NT2/D1 (cell line): ENCODE measurements around the gene ABCB8.

Experiments used
- SUZ12 ChIP-seq: IDR thresholded peaks from 2 replicates; pipeline ENCODE4 v1.6.1; 2011; ENCODE audit not compliant: insufficient read length, insufficient read depth; ENCODE audit errors: extremely low read depth
- YY1 ChIP-seq: IDR thresholded peaks from 2 replicates; pipeline ENCODE4 v1.6.1; 2011; ENCODE audit not compliant: insufficient read length, insufficient read depth
- ZNF274 ChIP-seq: IDR thresholded peaks from 2 replicates; pipeline ENCODE4 v1.6.1; 2011; ENCODE audit warnings: mild to moderate bottlenecking, low read depth, low read length

DNA sequence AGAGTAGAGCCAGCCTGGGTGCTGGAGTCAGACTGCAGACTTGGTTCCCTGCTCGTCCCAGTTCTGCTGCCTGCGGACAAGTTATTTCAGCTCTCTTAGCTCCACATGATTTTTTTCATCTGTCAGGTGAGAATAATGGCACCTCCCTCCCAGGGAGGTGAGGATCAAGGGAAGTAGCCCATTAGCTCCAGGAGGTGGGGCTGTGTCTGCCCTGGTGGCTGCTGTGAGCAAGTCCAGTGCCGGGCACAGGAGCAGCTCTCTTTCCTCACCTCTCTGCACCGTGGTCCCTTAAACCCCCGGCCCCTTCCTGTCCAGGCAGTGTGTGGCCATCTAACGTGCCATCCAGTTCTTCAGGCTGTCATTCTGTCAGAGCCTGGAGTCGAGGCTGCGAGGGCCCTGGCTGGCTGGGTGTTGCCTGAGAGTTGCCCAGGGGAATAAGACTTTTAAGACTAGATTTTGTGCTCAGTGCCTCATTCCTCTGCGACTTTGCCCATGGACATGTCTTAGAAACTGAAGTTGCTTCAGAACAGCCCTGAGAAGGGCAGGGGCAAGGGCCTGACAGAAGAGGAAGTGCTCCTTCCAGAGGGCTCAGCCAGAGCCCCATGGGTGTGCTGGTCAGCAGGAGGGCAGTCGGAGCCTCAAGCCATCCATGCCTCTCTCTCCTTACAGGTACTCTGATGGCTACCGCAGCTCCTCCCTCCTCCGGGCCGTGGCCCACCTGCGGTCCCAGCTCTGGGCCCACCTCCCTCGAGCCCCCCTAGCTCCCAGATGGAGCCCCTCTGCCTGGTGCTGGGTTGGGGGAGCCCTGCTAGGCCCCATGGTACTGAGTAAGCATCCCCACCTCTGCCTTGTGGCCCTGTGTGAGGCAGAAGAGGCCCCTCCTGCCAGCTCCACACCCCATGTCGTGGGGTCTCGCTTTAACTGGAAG lies 5.0 kb downstream of the ABCB8 start:
- TF ChIP-seq YY1 = no peak
- TF ChIP-seq ZNF274 = no peak
- TF ChIP-seq SUZ12 = no peak
